ENCODE data around the gene PIP5KL1.

PIP5KL1 gene

GRCh38 chr9:127938298-127938690, 7.7 kb upstream of the PIP5KL1 start:
- no peak for DNase-seq
- no peak for TF ChIP-seq GATA1 (IDR thresholded peaks at IDR 0.05; ENCODE audit: low read depth, low read length)

- DNase-seq: peak; percentile 93 to 95
- TF ChIP-seq GATA1 (IDR thresholded peaks at IDR 0.05; ENCODE audit: low read depth, low read length) (no peak), POLR2A (IDR thresholded peaks at IDR 0.05; ENCODE audit: low read length) (peak; percentile 92)
Observed at GRCh38 chr9:127937388-127938297, 7.1 kb upstream of the PIP5KL1 start, which contains the start of gene DPM2. TSS of gene DPM2 (minus strand) at chr9:127937854. CDS start at chr9:127937820, 34 bp downstream.

GRCh38 chr9:127937056-127937387, 6.4 kb upstream of the PIP5KL1 start:
- peak in 1 of 2 experiments; percentile 65 for DNase-seq
- TF ChIP-seq GATA1 (IDR thresholded peaks at IDR 0.05; ENCODE audit: low read depth, low read length): no peak
- TF ChIP-seq POLR2A (IDR thresholded peaks at IDR 0.05; ENCODE audit: low read length): no peak

- DNase-seq: no peak
- TF ChIP-seq GATA1 (IDR thresholded peaks at IDR 0.05; ENCODE audit: low read depth, low read length): no peak
Observed at GRCh38 chr9:127936347-127936852, 5.8 kb upstream of the PIP5KL1 start.

GRCh38 chr9:127935765-127936221, 5.2 kb upstream of the PIP5KL1 start:
- DNase-seq: peak; percentile 92 to 93
- TF ChIP-seq POLR2A (IDR thresholded peaks at IDR 0.05; ENCODE audit: low read length) (peak; percentile 61), GATA1 (IDR thresholded peaks at IDR 0.05; ENCODE audit: low read depth, low read length) (no peak)

GRCh38 chr9:127934986-127935385, 4.4 kb upstream of the PIP5KL1 start:
- no peak for DNase-seq
- TF ChIP-seq GATA1 (IDR thresholded peaks at IDR 0.05; ENCODE audit: low read depth, low read length) (no peak), POLR2A (IDR thresholded peaks at IDR 0.05; ENCODE audit: low read length) (no peak)

- TF ChIP-seq POLR2A (IDR thresholded peaks at IDR 0.05; ENCODE audit: low read length) (no peak), GATA1 (IDR thresholded peaks at IDR 0.05; ENCODE audit: low read depth, low read length) (no peak)
- DNase-seq: no peak
Observed at GRCh38 chr9:127934248-127934647, 3.7 kb upstream of the PIP5KL1 start.

GRCh38 chr9:127931092-127931881, 710 bp upstream of the PIP5KL1 start:
- peak; percentile 44 to 60 for DNase-seq
- TF ChIP-seq POLR2A (IDR thresholded peaks at IDR 0.05; ENCODE audit: low read length) (no peak), GATA1 (IDR thresholded peaks at IDR 0.05; ENCODE audit: low read depth, low read length) (no peak)

GRCh38 chr9:127929625-127929979, 975 bp downstream of the PIP5KL1 start:
- TF ChIP-seq POLR2A (IDR thresholded peaks at IDR 0.05; ENCODE audit: low read length): no peak
- TF ChIP-seq GATA1 (IDR thresholded peaks at IDR 0.05; ENCODE audit: low read depth, low read length): no peak
- DNase-seq: no peak

GRCh38 chr9:127928676-127929624, 1.6 kb downstream of the PIP5KL1 start:
- TF ChIP-seq POLR2A (IDR thresholded peaks at IDR 0.05; ENCODE audit: low read length): peak; percentile 38
- no peak for TF ChIP-seq GATA1 (IDR thresholded peaks at IDR 0.05; ENCODE audit: low read depth, low read length)

GRCh38 chr9:127927988-127928675, 2.4 kb downstream of the PIP5KL1 start:
- peak; percentile 48 to 49 for DNase-seq
- TF ChIP-seq GATA1 (IDR thresholded peaks at IDR 0.05; ENCODE audit: low read depth, low read length) (no peak), POLR2A (IDR thresholded peaks at IDR 0.05; ENCODE audit: low read length) (peak; percentile 11)

More at GRCh38 chr9:127928676-127929624, 1.6 kb downstream of the PIP5KL1 start:
- DNase-seq: peak in 1 of 2 experiments; percentile 47

- DNase-seq: peak; percentile 43 to 62
- TF ChIP-seq POLR2A (IDR thresholded peaks at IDR 0.05; ENCODE audit: low read length) (no peak), GATA1 (IDR thresholded peaks at IDR 0.05; ENCODE audit: low read depth, low read length) (no peak)
Observed at GRCh38 chr9:127927201-127927987, 3.2 kb downstream of the PIP5KL1 start.
